Measurements from ENCODE around the gene FTCD.

GRCh38 chr21:46152927-46153246, 2.5 kb downstream of the FTCD start:
- TF ChIP-seq POLR2A (IDR thresholded peaks at IDR 0.05) (no peak), CTCF (IDR thresholded peaks at IDR 0.05 in 8 of 11, conservative IDR thresholded peaks at IDR 0.05 in 3 of 11) (no peak), POLR2AphosphoS5 (IDR thresholded peaks at IDR 0.05) (no peak)
